Endothelial cell of umbilical vein (primary cell): ENCODE data around the gene ART5.

Source experiments
- CTCF ChIP-seq, 2 donors: IDR thresholded peaks; 1 replicate in 1 of 2; 2 replicates in 1 of 2; pipeline ENCODE4 v1.5.1; 2011; ENCODE audit warnings: low read length in 2 of 2, mild to moderate bottlenecking in 2 of 2, moderate library complexity in 2 of 2, control low read depth in 1 of 2, inconsistent platforms in 1 of 2, low read depth in 1 of 2; ENCODE audit not compliant: insufficient read depth in 1 of 2; ENCODE audit errors: extremely low read depth in 1 of 2
- EZH2 ChIP-seq: IDR thresholded peaks from 2 replicates; pipeline ENCODE4 v1.6.1; 2012; ENCODE audit warnings: borderline replicate concordance, low read depth, mild to moderate bottlenecking, moderate library complexity, low read length, inconsistent platforms; ENCODE audit not compliant: severe bottlenecking
- FOS ChIP-seq: IDR thresholded peaks from 2 replicates; pipeline ENCODE4 v1.6.1; 2011; ENCODE audit warnings: mild to moderate bottlenecking, low read length, moderate library complexity, borderline replicate concordance; ENCODE audit not compliant: insufficient read depth
- GATA2 ChIP-seq: IDR thresholded peaks from 2 replicates; pipeline ENCODE4 v1.7.0; 2011; ENCODE audit warnings: low read depth, mild to moderate bottlenecking, moderate library complexity, mixed read lengths, low read length; ENCODE audit not compliant: insufficient read length, insufficient read depth
- JUN ChIP-seq: IDR thresholded peaks from 2 replicates; pipeline ENCODE4 v1.6.1; 2011; ENCODE audit warnings: borderline replicate concordance, low read depth; ENCODE audit not compliant: insufficient read length, insufficient read depth
- MYC ChIP-seq: IDR thresholded peaks from one replicate; pipeline ENCODE4 v1.6.1; 2011; ENCODE audit warnings: mild to moderate bottlenecking, low read depth, low read length
- POLR2A ChIP-seq: IDR thresholded peaks from 2 replicates; pipeline ENCODE4 v1.6.1; 2012; ENCODE audit warnings: low read depth, mild to moderate bottlenecking, control low read depth, low read length
- POLR2AphosphoS5 ChIP-seq: IDR thresholded peaks from 2 replicates; pipeline ENCODE4 v1.6.1; 2012; ENCODE audit warnings: low read depth, mild to moderate bottlenecking, control low read depth, low read length, moderate library complexity; ENCODE audit not compliant: insufficient read depth
- TF ChIP-seq, protein P1 (sequence below): IDR thresholded peaks from 2 replicates; pipeline ENCODE4 v1.6.1; 2011; ENCODE audit not compliant: insufficient read depth, insufficient read length

- no peak for TF ChIP-seq EZH2
- no peak for TF ChIP-seq CTCF (IDR thresholded peaks at IDR 0.05; ENCODE audit: extremely low read depth in 1 of 2, insufficient read depth in 1 of 2, low read depth in 1 of 2, low read length in 2 of 2)
- no peak for TF ChIP-seq POLR2A
- TF ChIP-seq, protein P1, sequence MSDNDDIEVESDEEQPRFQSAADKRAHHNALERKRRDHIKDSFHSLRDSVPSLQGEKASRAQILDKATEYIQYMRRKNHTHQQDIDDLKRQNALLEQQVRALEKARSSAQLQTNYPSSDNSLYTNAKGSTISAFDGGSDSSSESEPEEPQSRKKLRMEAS, result no peak
- TF ChIP-seq POLR2AphosphoS5, result no peak
- TF ChIP-seq MYC, result no peak
- no peak for TF ChIP-seq FOS
- no peak for TF ChIP-seq JUN
- no peak for TF ChIP-seq GATA2
Observed at GRCh38 chr11:3641191-3641590, 601 bp downstream of the ART5 start.
